Measurements from ENCODE around the gene PTPN1. TPM values are rescaled to one million over a fixed set of nuclear protein-coding genes. Genes with fewer than 3 reads are reported as not detected.

Gene PTPN1
- polyA plus RNA-seq, 3 donors: 12.4 to 21.4 (median 19.1) TPM

GRCh38 chr20:50543326-50543725 is 33.1 kb downstream of the PTPN1 start:
- H3K27me3 Mint-ChIP-seq (ENCODE audit: low read depth in 3 of 3): no peaks in the 10 kb centered on the region
- peaks cover 95% of the 10 kb centered on the region for H3K79me2 ChIP-seq (ENCODE audit: insufficient read depth, low read length)
- peaks cover 8 to 13% of the 10 kb centered on the region in 2 donors for H3K36me3 Mint-ChIP-seq
- no peak for DNase-seq
- H3K9me3 Mint-ChIP-seq: peaks cover 0 to 12% (median 4%) of the 10 kb centered on the region in 7 donors
- peak overlapping the region in 1 of 7 donors; percentile 38 for H3K27ac Mint-ChIP-seq
- H4K20me1 ChIP-seq (ENCODE audit: insufficient read depth, low read length): peaks cover 97% of the 10 kb centered on the region
- intact Hi-C loops (cut with micrococcal nuclease): no loop called here
- no peak overlapping the region for H3K4me3 Mint-ChIP-seq
- WGBS (ENCODE audit: insufficient coverage): no CpG with 5 or more reads among the region's 5 CpGs
- H3K9me3 ChIP-seq (replicated peaks in 1 of 2; ENCODE audit: control insufficient read depth in 1 of 2, insufficient read depth in 1 of 2, low read length in 2 of 2): no peaks in the 10 kb centered on the region
- H3K27me3 ChIP-seq (ENCODE audit: control insufficient read depth in 2 of 2, insufficient read depth in 2 of 2, low read length in 2 of 2): no peaks in the 10 kb centered on the region
- peaks cover 72% of the 10 kb centered on the region for H3K4me1 Mint-ChIP-seq
- no peak overlapping the region for H3K4me3 ChIP-seq (replicated peaks in 1 of 3; ENCODE audit: low read depth in 2 of 3, low read length in 3 of 3)
- H3K9ac ChIP-seq (ENCODE audit: insufficient read depth, low read length, poor library complexity, severe bottlenecking): no peak overlapping the region
- TF ChIP-seq CTCF (IDR thresholded peaks at IDR 0.05): no peak
- peaks cover 63 to 81% of the 10 kb centered on the region in 2 donors for H3K4me1 ChIP-seq (ENCODE audit: control insufficient read depth in 1 of 2, insufficient read depth in 2 of 2, low read length in 2 of 2)
- no peak overlapping the region for H3K27ac ChIP-seq (ENCODE audit: low read depth in 1 of 2, low read length in 2 of 2)
- peaks cover under 1 to 1% of the 10 kb centered on the region in 2 donors for H3K36me3 ChIP-seq (replicated peaks in 1 of 2; ENCODE audit: control insufficient read depth in 1 of 2, insufficient read depth in 2 of 2, low read length in 2 of 2)
- no peak overlapping the region for H2AFZ ChIP-seq (ENCODE audit: insufficient read depth, low read depth, low read length, poor library complexity, severe bottlenecking)
- no peak overlapping the region for H3K4me2 ChIP-seq (replicated peaks; ENCODE audit: extremely low read depth, low read length, poor library complexity, severe bottlenecking)

GRCh38 chr20:50545126-50545525 is 34.9 kb downstream of the PTPN1 start:
- H3K4me3 ChIP-seq (replicated peaks in 1 of 3; ENCODE audit: low read depth in 2 of 3, low read length in 3 of 3): no peak overlapping the region
- H2AFZ ChIP-seq (ENCODE audit: insufficient read depth, low read depth, low read length, poor library complexity, severe bottlenecking): no peak overlapping the region
- H3K79me2 ChIP-seq (ENCODE audit: insufficient read depth, low read length): peaks cover 93% of the 10 kb centered on the region
- no peak overlapping the region for H3K4me3 Mint-ChIP-seq
- no peaks in the 10 kb centered on the region for H3K27me3 Mint-ChIP-seq (ENCODE audit: low read depth in 3 of 3)
- H3K4me2 ChIP-seq (replicated peaks; ENCODE audit: extremely low read depth, low read length, poor library complexity, severe bottlenecking): no peak overlapping the region
- H3K27ac ChIP-seq (ENCODE audit: low read depth in 1 of 2, low read length in 2 of 2): peak overlapping the region in 1 of 2 donors; percentile 74
- H3K36me3 ChIP-seq (replicated peaks in 1 of 2; ENCODE audit: control insufficient read depth in 1 of 2, insufficient read depth in 2 of 2, low read length in 2 of 2): peaks cover 3 to 17% of the 10 kb centered on the region in 2 donors
- H3K9me3 Mint-ChIP-seq: peaks cover 0 to 2% (median 0%) of the 10 kb centered on the region in 7 donors
- TF ChIP-seq CTCF (IDR thresholded peaks at IDR 0.05): no peak
- no peak overlapping the region for H3K27ac Mint-ChIP-seq
- no peaks in the 10 kb centered on the region for H3K9me3 ChIP-seq (replicated peaks in 1 of 2; ENCODE audit: control insufficient read depth in 1 of 2, insufficient read depth in 1 of 2, low read length in 2 of 2)
- H3K4me1 ChIP-seq (ENCODE audit: control insufficient read depth in 1 of 2, insufficient read depth in 2 of 2, low read length in 2 of 2): peaks cover 60 to 75% of the 10 kb centered on the region in 2 donors
- H3K9ac ChIP-seq (ENCODE audit: insufficient read depth, low read length, poor library complexity, severe bottlenecking): no peak overlapping the region
- intact Hi-C loops (cut with micrococcal nuclease): loop anchor here in 1 of 2 donors (5.0 kb wide), 1 partner anchor 33 kb away; the partner anchor contains the start of gene PTPN1
- H3K36me3 Mint-ChIP-seq: peaks cover 17 to 20% of the 10 kb centered on the region in 2 donors
- no peaks in the 10 kb centered on the region for H3K27me3 ChIP-seq (ENCODE audit: control insufficient read depth in 2 of 2, insufficient read depth in 2 of 2, low read length in 2 of 2)
- H3K4me1 Mint-ChIP-seq: peaks cover 72% of the 10 kb centered on the region
- no peak for DNase-seq
- WGBS (ENCODE audit: insufficient coverage): 27% methylated on average over 2 of the region's 5 CpGs
- peaks cover 95% of the 10 kb centered on the region for H4K20me1 ChIP-seq (ENCODE audit: insufficient read depth, low read length)
